ENCODE measurements around the gene FUOM.

Gene FUOM

DNA sequence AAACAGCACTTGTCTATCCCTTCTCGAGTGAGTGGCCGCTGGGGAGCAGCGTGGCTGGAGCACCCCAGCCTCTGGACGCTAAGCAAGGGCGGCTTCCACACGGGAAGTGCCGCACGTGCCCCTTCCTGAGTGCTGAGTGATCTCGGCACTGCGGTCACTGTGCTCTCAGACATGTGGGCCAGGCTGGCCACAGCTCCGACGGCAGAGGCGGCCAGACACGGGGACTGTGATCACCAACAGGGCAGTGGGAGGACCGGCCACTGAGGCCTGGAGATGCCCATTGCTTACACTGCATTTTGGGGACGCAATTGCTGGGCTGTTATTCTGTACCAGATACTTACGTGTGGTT is 8.3 kb upstream of the FUOM start:
- DNase-seq: no peak

GRCh38 chr10:133365461-133366129 is 7.8 kb upstream of the FUOM start:
- no peak for DNase-seq

DNA sequence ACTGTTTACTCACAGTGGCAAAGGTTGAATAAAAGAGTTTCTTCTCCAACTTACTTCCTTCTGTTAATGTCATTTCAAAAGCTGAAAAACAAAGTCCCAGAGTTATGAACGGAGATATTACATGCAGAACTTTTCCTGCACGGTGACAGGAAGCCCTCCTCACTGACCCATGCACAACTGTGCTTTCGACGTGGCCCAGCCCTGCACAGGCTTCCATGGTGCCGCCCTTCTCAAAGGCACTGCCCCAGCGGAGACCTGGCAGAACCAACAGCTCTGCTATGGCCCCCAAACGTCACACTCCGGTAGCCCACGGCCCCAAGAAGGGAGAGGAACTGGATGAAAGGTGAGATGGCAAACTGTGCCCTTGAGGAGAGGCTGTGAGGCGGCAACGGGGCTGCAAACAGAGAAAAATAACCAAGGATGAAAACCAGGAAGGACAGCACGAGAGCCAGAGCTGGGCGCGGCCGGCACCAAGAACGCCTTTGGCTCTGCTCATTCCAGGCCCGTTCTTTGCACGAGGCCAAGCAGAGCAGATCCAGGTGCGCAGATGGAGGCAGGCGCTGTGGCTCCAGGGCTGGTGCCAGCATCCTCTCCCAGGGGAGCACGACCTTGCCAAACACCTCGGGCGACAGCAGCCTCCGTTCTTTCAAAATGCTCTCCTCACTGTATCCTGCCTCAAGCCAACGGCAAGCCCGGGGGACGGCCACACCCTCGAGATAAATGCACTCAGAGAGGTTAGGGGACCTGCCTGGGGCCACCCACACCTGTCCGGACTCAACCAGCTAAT is 7.0 kb upstream of the FUOM start:
- DNase-seq: no peak

GRCh38 chr10:133362846-133363245 is 5.0 kb upstream of the FUOM start:
- DNase-seq: no peak

- DNase-seq: no peak
These were observed 4.1 kb upstream of the FUOM start for GRCh38 chr10:133361773-133362441.

GRCh38 chr10:133361227-133361626 is 3.4 kb upstream of the FUOM start:
- no peak for DNase-seq

GRCh38 chr10:133359972-133360610 is 2.3 kb upstream of the FUOM start:
- DNase-seq: no peak

- peak in 1 of 2 donors; percentile 46 for DNase-seq
These were observed 1.7 kb upstream of the FUOM start for GRCh38 chr10:133359554-133359971.

DNA sequence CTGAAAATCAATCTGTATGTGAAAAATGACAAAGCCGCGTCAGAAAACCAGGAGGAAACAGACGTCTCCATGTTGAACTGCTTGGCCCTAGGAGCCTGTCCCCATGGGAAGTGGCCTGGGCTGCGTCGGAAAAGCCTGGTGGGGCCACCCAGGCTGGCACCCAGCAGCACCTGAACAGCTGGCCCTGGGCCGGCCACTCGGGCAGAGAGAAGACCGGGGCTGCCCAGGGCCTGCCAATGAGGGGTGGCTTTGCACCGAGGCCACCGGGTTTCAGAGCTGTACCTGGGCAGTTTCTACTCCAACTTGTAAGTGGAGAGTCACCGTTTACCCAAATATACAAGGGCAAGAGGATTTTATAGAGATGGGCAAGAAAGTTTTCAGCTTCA is 1.1 kb upstream of the FUOM start:
- DNase-seq: no peak

DNA sequence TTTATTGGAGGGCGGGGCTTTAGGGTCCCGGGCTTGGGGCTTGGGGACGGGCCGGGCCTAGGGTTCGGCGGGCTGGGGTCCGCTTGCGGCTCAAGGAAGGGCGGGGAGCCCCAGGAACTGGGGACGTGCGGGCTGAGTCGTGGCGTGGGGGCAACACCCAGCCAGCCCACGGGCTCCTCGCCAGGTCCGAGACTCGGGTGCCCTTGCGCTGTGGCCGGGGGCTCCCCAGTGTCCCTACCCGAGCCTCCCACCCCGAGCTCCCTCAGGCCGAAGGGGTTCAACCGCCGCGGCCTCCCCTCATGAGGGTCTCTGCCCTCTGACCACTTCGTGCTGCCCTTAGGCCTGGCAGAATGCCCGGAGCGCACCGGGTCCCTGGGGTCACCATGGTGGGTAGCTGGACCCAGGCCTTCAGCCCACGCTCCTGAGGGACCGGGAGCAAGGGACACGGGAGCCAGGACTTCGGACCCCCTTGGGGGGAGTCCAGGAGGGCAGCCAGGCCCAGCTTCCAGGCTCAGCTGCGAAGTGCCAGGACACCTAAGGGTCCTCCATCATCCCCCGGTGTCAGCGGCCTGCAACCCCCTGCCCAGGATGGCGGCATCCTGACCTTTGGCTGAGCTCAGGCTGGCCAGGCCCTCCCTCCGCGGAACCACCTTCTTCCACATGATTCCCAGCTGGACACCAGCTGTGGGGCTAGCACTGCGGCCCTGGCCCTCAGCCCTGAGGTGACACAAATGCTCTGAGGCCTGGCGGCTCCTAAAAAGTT is 524 bp upstream of the FUOM start:
- no peak for DNase-seq

DNA sequence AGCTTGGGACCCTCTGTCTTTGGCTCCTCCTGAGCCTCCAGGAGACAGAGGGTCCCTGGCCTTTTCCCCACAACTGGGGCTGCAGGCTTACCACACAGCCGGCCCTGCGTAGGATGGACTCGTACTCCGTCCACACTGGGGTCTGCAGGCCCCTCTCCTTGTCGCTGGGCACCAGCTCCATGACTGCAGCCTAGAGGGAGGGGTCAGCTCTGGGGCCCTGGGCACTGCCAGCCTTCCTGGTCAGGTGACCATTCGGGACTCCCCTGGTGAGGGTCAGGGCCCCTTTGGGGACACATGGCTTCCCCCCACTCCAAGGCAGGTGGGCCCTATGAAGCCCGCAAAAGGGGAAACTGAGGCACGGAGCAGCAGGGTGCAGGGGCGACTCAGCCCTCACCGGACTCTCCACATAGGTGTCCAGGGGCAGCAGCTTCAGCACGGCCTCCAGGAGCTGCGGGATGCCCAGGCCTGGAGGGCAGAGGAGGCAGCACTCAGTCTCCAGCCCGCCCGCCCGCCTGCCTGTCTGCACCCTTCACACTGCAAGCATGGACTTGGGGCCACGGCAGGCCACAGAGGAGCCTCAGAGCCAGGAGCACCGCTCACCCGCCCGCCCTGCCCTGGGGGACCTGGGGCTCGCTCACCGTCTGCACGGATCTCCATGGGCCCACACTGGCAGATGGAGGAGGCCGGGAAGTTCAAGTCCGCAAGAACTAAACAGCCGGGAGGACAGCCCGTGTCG is 1.1 kb downstream of the FUOM start:
- DNase-seq: no peak

DNA sequence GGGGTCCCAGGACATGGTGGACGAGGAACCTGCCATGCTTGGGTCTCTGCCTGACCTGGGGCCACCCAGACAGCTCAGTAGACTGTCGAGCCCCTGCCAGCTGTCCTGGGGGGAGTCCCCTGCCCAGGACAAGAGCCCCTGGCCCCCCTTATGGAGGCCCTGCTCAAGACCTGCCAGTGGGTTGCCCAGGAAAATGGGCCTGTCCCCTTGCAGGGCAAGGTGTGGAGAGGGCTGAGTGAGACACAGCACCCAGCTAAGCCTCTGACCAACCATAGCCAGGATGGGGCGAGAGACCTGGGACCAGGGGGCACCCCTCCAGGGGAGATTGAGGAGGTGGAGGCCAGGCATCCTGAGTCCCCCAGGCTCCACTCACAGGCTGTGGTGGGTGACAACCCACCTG is 1.8 kb downstream of the FUOM start:
- DNase-seq: no peak

DNA sequence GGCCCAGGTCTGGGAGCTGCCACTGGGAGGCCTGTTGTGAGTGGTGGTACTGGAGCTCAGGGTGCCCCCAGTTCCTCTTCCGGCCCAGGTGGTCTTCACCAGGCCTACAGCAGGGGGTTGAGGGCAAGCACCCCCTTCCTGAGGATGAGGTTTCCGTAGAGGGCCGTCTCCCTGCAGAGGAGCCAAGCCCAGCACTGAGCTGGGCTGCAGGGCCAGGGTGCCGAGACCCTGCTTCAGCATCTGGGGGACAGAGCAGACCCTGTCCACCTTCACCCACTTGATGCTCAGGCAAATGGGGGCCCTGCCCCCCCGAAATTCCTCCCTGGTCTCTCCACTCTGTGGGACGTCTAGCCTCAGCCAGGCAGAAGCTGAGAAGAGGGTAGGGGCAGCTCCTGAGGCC is 2.6 kb downstream of the FUOM start:
- no peak for DNase-seq

DNA sequence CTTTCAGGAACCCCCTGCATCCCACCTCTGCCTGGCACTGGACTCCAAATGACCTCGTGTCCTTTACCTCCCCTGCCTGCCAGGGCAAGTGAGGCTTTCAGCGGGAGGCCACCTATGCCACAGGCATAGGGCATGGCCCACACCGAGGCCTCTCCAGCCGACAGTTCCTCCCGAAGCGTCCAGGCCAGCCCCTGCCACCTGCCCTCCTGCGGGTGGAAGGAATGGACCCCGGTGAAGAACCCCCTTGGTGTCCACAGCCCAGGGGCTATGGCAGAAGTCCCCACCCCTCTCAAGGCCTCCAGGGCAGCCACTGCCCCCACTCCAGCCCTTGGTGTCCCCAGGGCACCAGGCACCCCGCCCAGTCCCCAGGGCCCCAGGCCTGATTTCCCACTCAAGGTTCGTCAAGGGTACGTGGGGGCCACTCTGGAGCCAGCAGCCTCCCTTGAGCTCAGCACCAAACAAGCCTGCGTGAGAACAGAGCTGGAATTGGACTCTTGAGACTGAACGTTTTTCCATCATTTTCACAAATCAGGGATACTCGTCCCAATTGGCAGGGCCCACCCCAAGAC is 3.1 kb downstream of the FUOM start:
- no peak for DNase-seq

DNA sequence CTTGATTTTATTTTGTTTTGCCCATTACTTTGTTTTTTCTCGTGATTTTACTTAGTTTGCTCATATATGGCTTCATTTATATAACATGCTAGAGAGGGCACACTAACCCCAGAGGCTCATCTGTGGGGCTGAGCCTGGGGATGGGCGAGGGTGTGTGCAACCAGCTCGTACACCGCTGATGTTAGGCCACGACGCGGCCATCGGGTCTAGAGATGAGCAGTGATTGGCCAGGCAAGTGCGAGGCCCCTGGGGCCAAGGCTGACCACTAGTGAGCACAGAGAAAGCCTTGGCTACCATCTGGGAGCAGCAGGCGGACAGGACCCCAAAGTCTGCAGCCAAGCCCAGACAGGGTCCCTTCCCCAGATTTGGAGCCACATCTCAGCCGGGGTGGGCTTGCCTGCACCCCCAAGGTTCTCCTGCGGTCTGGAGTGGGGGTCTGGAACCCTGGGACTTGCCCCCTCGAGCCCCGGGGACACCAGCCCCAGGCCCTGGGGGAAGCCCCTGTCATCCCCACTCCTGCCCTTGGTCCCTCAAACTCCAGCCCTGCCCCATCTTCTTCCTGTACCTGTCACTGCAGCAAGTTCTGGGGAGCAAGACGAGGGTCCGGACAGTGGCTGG is 3.7 kb downstream of the FUOM start:
- DNase-seq: no peak

GRCh38 chr10:133353202-133353959 is 4.4 kb downstream of the FUOM start:
- DNase-seq: no peak

DNA sequence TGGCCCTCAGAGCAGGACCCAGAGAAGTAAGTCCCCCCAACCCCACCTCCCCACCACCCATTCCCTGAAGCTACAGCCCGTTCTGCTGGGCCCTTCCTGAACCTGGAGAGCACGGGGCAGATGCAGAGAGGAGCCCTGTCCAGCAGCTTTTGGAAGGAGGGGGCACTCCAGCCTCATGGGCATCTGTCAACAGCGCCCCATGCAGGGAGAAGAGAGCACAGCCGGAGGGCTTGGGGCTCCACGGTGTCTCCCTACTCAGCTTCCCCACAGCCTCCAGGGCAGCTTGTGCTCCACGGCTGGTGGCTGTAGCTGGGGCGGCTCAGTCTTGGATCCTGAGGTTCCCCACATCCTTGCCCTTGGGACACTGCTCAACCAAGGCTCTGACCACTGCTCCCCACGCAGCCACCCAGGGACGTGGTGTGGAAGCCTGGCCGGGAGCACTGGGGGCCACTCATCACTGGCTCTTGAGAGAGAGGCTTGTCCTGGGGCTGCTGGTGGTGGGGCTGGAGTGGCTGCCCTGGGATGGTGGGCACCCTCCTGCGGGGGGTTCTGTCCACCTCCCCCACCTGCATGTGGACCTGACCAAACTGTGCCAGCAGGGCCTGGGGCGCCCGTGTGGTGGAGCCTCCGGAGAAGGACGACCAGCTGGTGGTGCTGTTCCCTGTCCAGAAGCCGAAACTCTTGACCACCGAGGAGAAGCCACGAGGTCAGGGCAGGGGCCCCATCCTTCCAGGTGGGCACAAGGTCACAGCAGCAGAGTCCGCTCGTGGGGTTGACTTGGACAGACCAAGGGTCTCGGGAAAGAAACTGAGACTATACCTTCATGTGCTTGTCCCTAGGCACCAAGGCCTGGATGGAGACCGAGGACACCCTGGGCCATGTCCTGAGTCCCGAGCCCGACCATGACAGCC is 6.2 kb downstream of the FUOM start:
- no peak for DNase-seq

GRCh38 chr10:133350950-133351329 is 6.9 kb downstream of the FUOM start:
- no peak for DNase-seq

- no peak for DNase-seq
These were observed 7.4 kb downstream of the FUOM start for GRCh38 chr10:133350283-133350949.

Measured in CD4-positive, alpha-beta T cell treated with Interleukin-1 beta for 1 hour (primary cell).